GM21619 (cell line): ENCODE results near the gene PLSCR1.
"Not testable (repeated sequence)": the region's sequence is repeated elsewhere in the genome, so short reads cannot be mapped to it uniquely, and the experiment has no call there.

ENCODE experiments used
- ATAC-seq: cut with Tn5 transposase; IDR thresholded peaks from one replicate; pipeline ENCODE4 v1.9.1; 2021; ENCODE audit not compliant: unreplicated experiment

The PLSCR1 gene

DNA sequence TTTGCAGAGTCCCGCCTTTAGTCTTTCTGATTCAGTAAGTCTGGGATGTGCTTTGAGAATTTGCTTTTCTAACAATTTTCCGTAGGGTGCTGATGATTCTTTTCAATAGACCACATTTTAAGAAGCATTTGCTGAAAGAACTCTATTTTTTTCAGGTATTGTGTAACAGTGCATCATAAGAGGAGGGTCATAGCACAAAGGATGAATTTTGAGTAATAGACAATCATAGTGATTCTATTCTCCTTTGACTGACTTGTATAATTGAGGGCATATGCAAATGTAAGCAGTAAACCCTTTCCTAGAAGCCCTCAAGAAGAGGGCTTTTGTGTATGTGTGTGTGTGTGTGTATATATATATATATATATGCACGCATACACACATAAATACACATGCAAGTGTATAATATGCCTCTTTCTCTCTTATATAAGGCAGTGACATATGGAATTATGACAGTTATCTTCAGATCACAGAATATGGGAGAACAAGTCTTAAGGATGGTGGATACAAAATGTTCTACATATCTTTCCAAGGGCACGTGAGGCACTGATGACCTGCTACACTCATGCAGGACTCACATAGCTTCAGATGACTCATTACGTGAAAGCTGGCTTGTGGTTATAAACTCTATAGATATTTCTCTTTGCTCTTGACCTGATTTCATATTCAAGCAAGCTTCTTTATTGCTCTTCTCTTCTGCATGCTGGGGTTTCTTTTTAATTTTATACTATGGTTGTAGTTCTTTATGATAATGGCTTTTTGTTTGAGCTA, 6.5 kb upstream of the PLSCR1 start:
- ATAC-seq = peak; percentile 91

GRCh38 chr3:146550070-146550615, 5.7 kb upstream of the PLSCR1 start:
- peak; percentile 27 for ATAC-seq

- ATAC-seq = no peak
Measured at GRCh38 chr3:146547235-146547835, 2.9 kb upstream of the PLSCR1 start.

- no peak for ATAC-seq
Measured at GRCh38 chr3:146546366-146546965, 2.1 kb upstream of the PLSCR1 start.

- no peak for ATAC-seq
Measured at GRCh38 chr3:146544929-146545528, 622 bp upstream of the PLSCR1 start.

DNA sequence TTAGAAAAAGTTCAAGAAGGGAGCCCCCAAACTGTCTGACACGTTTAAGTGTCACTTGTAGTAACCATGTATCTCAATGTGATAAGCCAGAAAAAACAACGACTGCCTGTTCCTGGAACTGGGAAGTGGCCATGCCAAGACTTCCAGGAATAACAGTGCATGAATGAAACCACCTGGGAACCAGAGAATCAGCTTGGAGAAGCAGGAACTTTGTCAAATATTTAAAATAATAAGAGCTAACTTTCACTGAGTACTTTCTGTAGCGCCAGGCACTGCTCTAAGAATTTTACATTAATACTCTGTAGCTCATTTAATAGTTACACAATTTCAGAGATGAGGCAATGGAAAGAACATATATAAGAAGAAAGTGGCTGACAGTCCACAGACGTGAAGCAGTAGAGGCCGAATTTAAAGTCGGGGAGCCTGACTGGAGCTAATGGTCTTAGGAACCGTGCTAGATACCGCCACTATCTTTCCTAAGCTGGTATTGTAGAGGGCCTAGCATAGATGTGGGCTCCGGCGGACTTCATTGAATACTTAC, 876 bp downstream of the PLSCR1 start:
- ATAC-seq = peak; percentile 2

GRCh38 chr3:146542978-146543377, 1.4 kb downstream of the PLSCR1 start:
- no peak for ATAC-seq

- no peak for ATAC-seq
Measured at GRCh38 chr3:146542179-146542578, 2.2 kb downstream of the PLSCR1 start.

DNA sequence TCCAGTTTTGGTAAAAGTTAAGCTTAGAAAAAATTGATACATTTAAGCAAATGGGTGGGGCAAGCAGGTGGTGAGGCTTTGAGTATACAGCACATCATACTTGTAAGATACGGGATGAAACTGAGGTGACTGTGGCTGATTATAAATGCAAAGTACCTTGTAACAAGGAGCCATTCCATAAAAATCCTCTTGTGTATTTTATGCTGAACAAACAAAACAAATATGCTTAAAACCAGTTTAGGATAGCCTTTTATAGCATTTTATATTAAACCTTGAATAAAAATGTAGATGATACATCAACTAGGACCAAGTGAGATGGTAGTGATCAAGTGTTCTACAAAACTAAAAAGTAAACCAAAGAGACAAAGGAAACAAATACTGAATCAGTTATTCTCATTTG, 3.4 kb downstream of the PLSCR1 start:
- ATAC-seq = no peak

DNA sequence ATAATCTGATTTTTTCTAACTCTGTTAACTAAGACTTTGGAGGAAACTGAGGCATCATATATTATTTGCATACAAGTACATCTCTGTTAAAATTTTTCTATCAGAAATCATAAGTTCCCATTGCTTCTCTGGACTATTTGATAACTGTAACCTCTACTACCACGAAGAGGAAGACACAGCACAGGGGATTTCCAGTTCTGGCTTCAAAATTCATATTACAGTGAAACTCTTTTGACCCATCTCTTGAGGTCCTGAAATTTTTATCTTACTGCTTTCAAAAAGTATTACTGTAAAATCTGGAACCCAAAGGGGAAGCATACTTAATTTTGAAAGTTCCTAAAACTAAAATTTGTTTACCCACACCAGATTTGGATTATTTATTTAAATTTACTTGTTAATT, 4.2 kb downstream of the PLSCR1 start:
- no peak for ATAC-seq

DNA sequence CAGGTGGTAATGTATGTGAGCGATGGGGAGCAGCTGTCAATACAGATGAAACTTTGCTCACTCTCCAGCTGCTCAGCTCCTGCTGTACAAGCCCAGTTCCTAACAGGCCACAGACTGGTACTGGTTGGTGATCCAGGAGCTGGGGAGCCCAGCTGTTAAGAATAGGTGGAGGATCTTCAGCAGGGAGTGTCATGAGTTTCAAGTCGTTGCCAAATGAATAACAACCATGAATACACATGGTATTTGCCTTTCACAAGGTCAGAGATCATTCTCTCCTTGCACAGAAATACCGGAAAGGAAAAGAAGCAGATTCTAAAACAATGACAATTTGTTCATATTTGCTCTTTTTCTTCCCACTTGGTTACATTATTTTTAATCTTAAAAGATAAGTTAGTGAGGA, 5.1 kb downstream of the PLSCR1 start:
- ATAC-seq = no peak

GRCh38 chr3:146537603-146538002, 6.8 kb downstream of the PLSCR1 start:
- no peak for ATAC-seq

DNA sequence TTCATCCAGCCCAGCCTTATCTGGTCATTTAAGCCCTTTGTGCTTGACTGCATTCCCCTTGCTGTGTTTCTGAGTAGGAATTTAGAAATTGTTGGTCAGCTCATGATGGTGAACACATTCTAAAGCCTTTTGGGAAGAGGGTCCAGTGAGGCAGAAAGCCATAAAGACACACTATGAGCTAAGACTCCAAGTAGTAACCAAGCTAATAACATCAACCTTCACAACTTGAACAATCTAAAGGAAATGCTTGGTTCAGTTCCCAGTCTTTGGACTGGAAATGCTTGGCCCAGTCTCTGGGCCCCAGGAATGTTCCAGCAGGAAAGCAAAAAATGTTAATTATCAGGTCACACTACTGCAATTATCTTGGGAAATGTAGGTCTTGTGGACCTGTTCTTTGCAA, 7.7 kb downstream of the PLSCR1 start:
- no peak for ATAC-seq

DNA sequence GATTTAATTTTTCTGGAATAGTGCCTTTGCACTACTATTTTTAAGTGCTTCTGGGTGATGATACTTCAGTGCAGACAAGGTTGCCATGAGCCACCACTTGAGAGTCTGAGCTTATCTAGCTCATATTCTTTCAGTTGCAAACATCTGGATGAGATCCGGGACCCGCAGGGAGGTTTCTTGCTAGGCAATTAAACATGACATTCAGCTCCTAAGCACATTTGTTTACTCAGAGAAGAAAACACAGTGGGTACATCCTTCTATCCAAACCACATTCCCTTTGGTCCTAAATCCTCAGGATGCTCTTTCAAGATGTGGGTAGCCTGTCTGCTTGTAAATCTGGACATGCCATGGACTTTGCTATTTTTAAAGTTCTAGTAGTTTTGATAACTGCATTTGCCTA, 12.0 kb downstream of the PLSCR1 start:
- no peak for ATAC-seq

GRCh38 chr3:146530609-146531008, 13.8 kb downstream of the PLSCR1 start:
- ATAC-seq = no peak

- no peak for ATAC-seq
Measured at GRCh38 chr3:146529021-146529420, 15.4 kb downstream of the PLSCR1 start.

- ATAC-seq = no peak
Measured at GRCh38 chr3:146524961-146525360, 19.4 kb downstream of the PLSCR1 start.

DNA sequence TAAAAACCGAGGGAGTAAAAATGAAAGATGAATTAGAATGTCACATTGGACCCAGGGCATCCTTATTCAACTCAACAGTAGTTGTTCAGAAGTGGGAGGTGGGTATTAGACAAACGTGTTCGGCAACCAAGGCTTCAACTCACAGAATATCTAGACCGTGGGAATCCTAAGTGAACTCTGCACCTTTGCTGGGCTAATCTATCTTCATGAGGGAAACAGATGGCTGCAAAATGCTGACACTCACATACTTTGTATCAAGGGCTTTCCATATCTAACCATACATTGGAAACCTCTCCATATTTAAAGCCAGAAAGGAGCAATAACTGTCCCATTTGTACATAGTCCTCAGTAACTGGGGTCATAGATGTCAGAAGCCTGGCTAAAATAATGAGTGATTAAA, 20.9 kb downstream of the PLSCR1 start:
- ATAC-seq = no peak

GRCh38 chr3:146522174-146523158, 21.9 kb downstream of the PLSCR1 start:
- not testable (repeated sequence) for ATAC-seq

- ATAC-seq = no peak
Measured at GRCh38 chr3:146521394-146521793, 23.0 kb downstream of the PLSCR1 start.
